ENCODE measurements around the gene TMEM52. TPM values are rescaled to one million over a fixed set of nuclear protein-coding genes. Genes with fewer than 3 reads are reported as not detected.

Gene TMEM52
- total and polyA plus RNA-seq, 4 donors, result 1.7 to 9.0 (median 5.2) TPM

GRCh38 chr1:1917304-1917976 is 1.6 kb downstream of the TMEM52 start:
- no peak for DNase-seq (ENCODE audit: low read depth in 4 of 6, low spot score in 6 of 6)
- Histone ChIP-seq H3K4me3 (ENCODE audit: low read depth, low read length) (no peak overlapping the region), H3K9me3 (ENCODE audit: control insufficient read depth, insufficient read depth, low read length) (no peaks in the 10 kb centered on the region), H3K27me3 (ENCODE audit: control insufficient read depth, insufficient read depth, low read length) (peaks cover 2% of the 10 kb centered on the region), H3K27ac (ENCODE audit: low read depth, low read length) (no peak overlapping the region), H3K4me1 (ENCODE audit: control insufficient read depth, insufficient read depth, low read length) (peaks cover 26% of the 10 kb centered on the region), H3K36me3 (ENCODE audit: control insufficient read depth, insufficient read depth, low read length) (no peaks in the 10 kb centered on the region)
- WGBS (ENCODE audit: insufficient coverage), result 92% methylated on average over 14 of the region's 14 CpGs

- no peak for DNase-seq (ENCODE audit: low read depth in 4 of 6, low spot score in 6 of 6)
- Histone ChIP-seq H3K4me3 (ENCODE audit: low read depth, low read length) (no peak overlapping the region), H3K4me1 (ENCODE audit: control insufficient read depth, insufficient read depth, low read length) (peaks cover 26% of the 10 kb centered on the region), H3K27ac (ENCODE audit: low read depth, low read length) (no peak overlapping the region), H3K9me3 (ENCODE audit: control insufficient read depth, insufficient read depth, low read length) (no peaks in the 10 kb centered on the region), H3K27me3 (ENCODE audit: control insufficient read depth, insufficient read depth, low read length) (peaks cover 2% of the 10 kb centered on the region), H3K36me3 (ENCODE audit: control insufficient read depth, insufficient read depth, low read length) (no peaks in the 10 kb centered on the region)
- 77% methylated on average over 19 of the region's 19 CpGs for WGBS (ENCODE audit: insufficient coverage)
These were observed 2.2 kb downstream of the TMEM52 start for GRCh38 chr1:1916851-1917251.

- Histone ChIP-seq H3K27ac (ENCODE audit: low read depth, low read length) (no peak overlapping the region), H3K9me3 (ENCODE audit: control insufficient read depth, insufficient read depth, low read length) (no peaks in the 10 kb centered on the region), H3K4me1 (ENCODE audit: control insufficient read depth, insufficient read depth, low read length) (peaks cover 26% of the 10 kb centered on the region), H3K4me3 (ENCODE audit: low read depth, low read length) (no peak overlapping the region), H3K27me3 (ENCODE audit: control insufficient read depth, insufficient read depth, low read length) (peaks cover 2% of the 10 kb centered on the region), H3K36me3 (ENCODE audit: control insufficient read depth, insufficient read depth, low read length) (no peaks in the 10 kb centered on the region)
- 87% methylated on average over 23 of the region's 23 CpGs for WGBS (ENCODE audit: insufficient coverage)
- DNase-seq (ENCODE audit: low read depth in 4 of 6, low spot score in 6 of 6), result no peak
These were observed 2.9 kb downstream of the TMEM52 start for GRCh38 chr1:1915911-1916840.

- Histone ChIP-seq H3K27ac (ENCODE audit: low read depth, low read length) (no peak within 1 kb of the TSS), H3K36me3 (ENCODE audit: control insufficient read depth, insufficient read depth, low read length) (no peaks in the 10 kb centered on the region), H3K4me1 (ENCODE audit: control insufficient read depth, insufficient read depth, low read length) (peaks cover 25% of the 10 kb centered on the region), H3K4me3 (ENCODE audit: low read depth, low read length) (no peak within 1 kb of the TSS), H3K27me3 (ENCODE audit: control insufficient read depth, insufficient read depth, low read length) (peaks cover 2% of the 10 kb centered on the region), H3K9me3 (ENCODE audit: control insufficient read depth, insufficient read depth, low read length) (no peaks in the 10 kb centered on the region)
- no peak for DNase-seq (ENCODE audit: low read depth in 4 of 6, low spot score in 6 of 6)
- 85% methylated on average over 15 of the region's 15 CpGs for WGBS (ENCODE audit: insufficient coverage)
These were observed 3.9 kb downstream of the TMEM52 start, which contains the start of gene CALML6 for GRCh38 chr1:1914971-1915692. Gene CALML6, plus strand, starts transcription at chr1:1915260. Its CDS starts 21 bp downstream, at chr1:1915281.

- Histone ChIP-seq H3K27ac (ENCODE audit: low read depth, low read length) (no peak overlapping the region), H3K4me3 (ENCODE audit: low read depth, low read length) (no peak overlapping the region), H3K9me3 (ENCODE audit: control insufficient read depth, insufficient read depth, low read length) (no peaks in the 10 kb centered on the region), H3K27me3 (ENCODE audit: control insufficient read depth, insufficient read depth, low read length) (peaks cover 2% of the 10 kb centered on the region), H3K36me3 (ENCODE audit: control insufficient read depth, insufficient read depth, low read length) (no peaks in the 10 kb centered on the region), H3K4me1 (ENCODE audit: control insufficient read depth, insufficient read depth, low read length) (peaks cover 24% of the 10 kb centered on the region)
- WGBS (ENCODE audit: insufficient coverage), result 62% methylated on average over 19 of the region's 20 CpGs
- DNase-seq (ENCODE audit: low read depth in 4 of 6, low spot score in 6 of 6), result no peak
These were observed 4.7 kb downstream of the TMEM52 start for GRCh38 chr1:1914101-1914970.

GRCh38 chr1:1911350-1912041 is 7.6 kb downstream of the TMEM52 start:
- no peak overlapping the region for H3K4me3 ChIP-seq (ENCODE audit: low read depth, low read length)
- no peak overlapping the region for H3K27ac ChIP-seq (ENCODE audit: low read depth, low read length)
- H3K9me3 ChIP-seq (ENCODE audit: control insufficient read depth, insufficient read depth, low read length), result no peaks in the 10 kb centered on the region
- H3K27me3 ChIP-seq (ENCODE audit: control insufficient read depth, insufficient read depth, low read length), result no peaks in the 10 kb centered on the region
- 90% methylated on average over 9 of the region's 13 CpGs for WGBS (ENCODE audit: insufficient coverage)
- H3K4me1 ChIP-seq (ENCODE audit: control insufficient read depth, insufficient read depth, low read length), result peaks cover 29% of the 10 kb centered on the region
- DNase-seq (ENCODE audit: low read depth in 4 of 6, low spot score in 6 of 6), result no peak
- H3K36me3 ChIP-seq (ENCODE audit: control insufficient read depth, insufficient read depth, low read length), result peaks cover 11% of the 10 kb centered on the region

GRCh38 chr1:1910651-1911331 is 8.3 kb downstream of the TMEM52 start:
- Histone ChIP-seq H3K36me3 (ENCODE audit: control insufficient read depth, insufficient read depth, low read length) (peaks cover 11% of the 10 kb centered on the region), H3K27me3 (ENCODE audit: control insufficient read depth, insufficient read depth, low read length) (no peaks in the 10 kb centered on the region), H3K27ac (ENCODE audit: low read depth, low read length) (no peak overlapping the region), H3K4me1 (ENCODE audit: control insufficient read depth, insufficient read depth, low read length) (peaks cover 36% of the 10 kb centered on the region), H3K9me3 (ENCODE audit: control insufficient read depth, insufficient read depth, low read length) (no peaks in the 10 kb centered on the region), H3K4me3 (ENCODE audit: low read depth, low read length) (no peak overlapping the region)
- 94% methylated on average over 20 of the region's 22 CpGs for WGBS (ENCODE audit: insufficient coverage)
- DNase-seq (ENCODE audit: low read depth in 4 of 6, low spot score in 6 of 6), result no peak

GRCh38 chr1:1910033-1910465 is 9.0 kb downstream of the TMEM52 start:
- Histone ChIP-seq H3K4me1 (ENCODE audit: control insufficient read depth, insufficient read depth, low read length) (peaks cover 37% of the 10 kb centered on the region), H3K27ac (ENCODE audit: low read depth, low read length) (no peak overlapping the region), H3K9me3 (ENCODE audit: control insufficient read depth, insufficient read depth, low read length) (no peaks in the 10 kb centered on the region)

More at GRCh38 chr1:1910033-1910465, 9.0 kb downstream of the TMEM52 start:
- Histone ChIP-seq H3K4me3 (ENCODE audit: low read depth, low read length) (peak overlapping the region; percentile 50), H3K36me3 (ENCODE audit: control insufficient read depth, insufficient read depth, low read length) (peaks cover 11% of the 10 kb centered on the region), H3K27me3 (ENCODE audit: control insufficient read depth, insufficient read depth, low read length) (no peaks in the 10 kb centered on the region)
- no peak for DNase-seq (ENCODE audit: low read depth in 4 of 6, low spot score in 6 of 6)
- WGBS (ENCODE audit: insufficient coverage), result 100% methylated on average over 1 of the region's 6 CpGs
